ENCODE results near the gene RFTN1. TPM values are rescaled to one million over a fixed set of nuclear protein-coding genes. Genes with fewer than 3 reads are reported as not detected.

Gene RFTN1
- total RNA-seq, 2 experiments from 2014 or later = 81.8 to 152 TPM

GRCh38 chr3:16336825-16337224 is 176.7 kb downstream of the RFTN1 start:
- H3K4me2 ChIP-seq (ENCODE audit: low read length) = no peak overlapping the region
- H3K27ac ChIP-seq (ENCODE audit: low read depth, low read length, poor library complexity, severe bottlenecking) = no peak overlapping the region
- no peaks in the 10 kb centered on the region for H4K20me1 ChIP-seq (ENCODE audit: insufficient read depth, low read length)
- no peak overlapping the region for H3K4me3 ChIP-seq (ENCODE audit: low read depth, low read length, poor library complexity, severe bottlenecking)
- ChIA-PET POLR2A (interaction anchor here (0.7 to 1.4 kb wide), 6 partner anchors 8 to 101 kb away, joined by 3 to 4 read pairs (median 3); no protein-coding TSS in a partner anchor), CTCF (ENCODE audit: unreplicated experiment) (no interaction called here)
- peaks cover 8% of the 10 kb centered on the region; the same call in 1 of the 2 replicates for H3K79me2 ChIP-seq (ENCODE audit: insufficient read depth, low read depth, low read length)
- intact Hi-C loops (cut with micrococcal nuclease; ENCODE audit: unreplicated experiment) = no loop called here
- peaks cover 20% of the 10 kb centered on the region for H3K4me1 ChIP-seq (ENCODE audit: insufficient read depth, low read length, poor library complexity, severe bottlenecking)
- H2AFZ ChIP-seq (ENCODE audit: low read length) = no peak overlapping the region
- H3K9me2 ChIP-seq (ENCODE audit: insufficient read depth, low read length) = no peaks in the 10 kb centered on the region
- TF ChIP-seq EZH2phosphoT487 (IDR thresholded peaks at IDR 0.05; ENCODE audit: borderline replicate concordance, low read depth, low read length) (no peak), CTCF (conservative IDR thresholded peaks at IDR 0.05; ENCODE audit: low read length) (no peak)
- peaks cover 88% of the 10 kb centered on the region for H3K36me3 ChIP-seq (ENCODE audit: insufficient read depth, low read length)
- BruUV-seq (replicated peaks) = no TSS peak
- H3K9me3 ChIP-seq (ENCODE audit: low read length) = peaks cover 6% of the 10 kb centered on the region
- no peak for DNase-seq (ENCODE audit: low spot score)

DNA sequence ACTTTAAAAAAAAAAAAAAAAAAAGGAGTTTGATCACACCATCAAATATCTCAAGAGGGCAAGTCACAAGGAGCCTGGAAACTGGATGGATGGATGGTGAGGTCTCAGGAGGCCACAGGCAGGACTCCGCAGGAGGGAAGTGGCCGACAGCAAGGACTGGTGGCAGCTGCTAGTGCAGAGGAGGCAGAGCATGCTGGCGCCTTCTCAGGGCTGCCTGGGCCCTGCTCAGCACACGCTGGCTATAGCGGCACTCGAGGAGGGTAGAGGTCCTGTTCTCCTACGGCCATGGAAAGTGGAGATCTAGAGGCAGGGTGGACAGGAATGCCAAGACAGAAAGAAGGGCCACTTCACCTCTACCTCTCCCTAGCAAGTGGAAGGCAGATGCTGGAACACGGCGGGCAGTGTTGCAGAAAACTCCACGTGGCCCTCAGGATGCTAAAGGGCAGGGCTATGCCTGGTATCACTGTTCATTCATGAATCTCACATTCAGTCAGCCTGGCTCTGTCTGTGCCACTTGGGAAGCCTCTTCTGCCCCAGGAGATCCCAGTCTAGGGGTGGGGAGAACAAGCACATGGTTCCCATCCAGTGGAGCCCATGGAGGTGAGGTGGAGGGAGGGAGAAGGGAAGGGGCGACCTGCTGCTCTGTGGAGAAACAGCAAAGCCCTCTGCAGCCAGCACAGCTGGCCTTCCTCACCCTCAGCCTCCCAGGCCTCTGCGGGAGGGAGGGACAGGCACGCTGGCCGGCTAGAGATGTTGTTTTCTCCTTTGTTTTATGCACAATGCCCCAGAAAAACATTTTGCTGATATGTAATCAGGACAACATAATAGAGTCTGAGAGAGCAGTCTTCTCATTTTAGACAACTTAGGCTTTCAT is 177.5 kb downstream of the RFTN1 start:
- peaks cover 12% of the 10 kb centered on the region for H3K9me3 ChIP-seq (ENCODE audit: low read length)
- no peaks in the 10 kb centered on the region for H3K79me2 ChIP-seq (ENCODE audit: insufficient read depth, low read depth, low read length)
- H3K36me3 ChIP-seq (ENCODE audit: insufficient read depth, low read length) = peaks cover 91% of the 10 kb centered on the region
- POLR2A ChIA-PET = interaction anchor here (0.7 to 1.4 kb wide), 5 partner anchors 9 to 102 kb away, joined by 3 to 4 read pairs (median 3); no protein-coding TSS in a partner anchor
- intact Hi-C loops (cut with micrococcal nuclease; ENCODE audit: unreplicated experiment) = no loop called here
- H3K4me2 ChIP-seq (ENCODE audit: low read length) = no peak overlapping the region
- no peak overlapping the region for H3K27ac ChIP-seq (ENCODE audit: low read depth, low read length, poor library complexity, severe bottlenecking)
- no peaks in the 10 kb centered on the region for H3K9me2 ChIP-seq (ENCODE audit: insufficient read depth, low read length)
- DNase-seq (ENCODE audit: low spot score) = no peak
- H4K20me1 ChIP-seq (ENCODE audit: insufficient read depth, low read length) = no peaks in the 10 kb centered on the region
- no peak overlapping the region for H2AFZ ChIP-seq (ENCODE audit: low read length)
- peaks cover 20% of the 10 kb centered on the region for H3K4me1 ChIP-seq (ENCODE audit: insufficient read depth, low read length, poor library complexity, severe bottlenecking)
- no TSS peak for BruUV-seq (replicated peaks)
- no peak for TF ChIP-seq CTCF (conservative IDR thresholded peaks at IDR 0.05; ENCODE audit: low read length)
- no peak for TF ChIP-seq EZH2phosphoT487 (IDR thresholded peaks at IDR 0.05; ENCODE audit: borderline replicate concordance, low read depth, low read length)
- H3K4me3 ChIP-seq (ENCODE audit: low read depth, low read length, poor library complexity, severe bottlenecking) = no peak overlapping the region
- CTCF ChIA-PET (ENCODE audit: unreplicated experiment) = no interaction called here

- Histone ChIP-seq H3K4me3 (ENCODE audit: low read depth, low read length, poor library complexity, severe bottlenecking) (no peak overlapping the region), H4K20me1 (ENCODE audit: insufficient read depth, low read length) (no peaks in the 10 kb centered on the region), H3K4me2 (ENCODE audit: low read length) (no peak overlapping the region), H3K36me3 (ENCODE audit: insufficient read depth, low read length) (peaks cover 91% of the 10 kb centered on the region), H3K79me2 (ENCODE audit: insufficient read depth, low read depth, low read length) (no peaks in the 10 kb centered on the region), H3K9me2 (ENCODE audit: insufficient read depth, low read length) (no peaks in the 10 kb centered on the region), H3K4me1 (ENCODE audit: insufficient read depth, low read length, poor library complexity, severe bottlenecking) (peaks cover 20% of the 10 kb centered on the region), H2AFZ (ENCODE audit: low read length) (no peak overlapping the region), H3K27ac (ENCODE audit: low read depth, low read length, poor library complexity, severe bottlenecking) (no peak overlapping the region), H3K9me3 (ENCODE audit: low read length) (peaks cover 12% of the 10 kb centered on the region)
- BruUV-seq (replicated peaks) = no TSS peak
- DNase-seq (ENCODE audit: low spot score) = no peak
- ChIA-PET CTCF (ENCODE audit: unreplicated experiment) (no interaction called here), POLR2A (no interaction called here)
- intact Hi-C loops (cut with micrococcal nuclease; ENCODE audit: unreplicated experiment) = no loop called here
- TF ChIP-seq CTCF (conservative IDR thresholded peaks at IDR 0.05; ENCODE audit: low read length) (no peak), EZH2phosphoT487 (IDR thresholded peaks at IDR 0.05; ENCODE audit: borderline replicate concordance, low read depth, low read length) (no peak)
Measured at GRCh38 chr3:16335333-16335732, 178.2 kb downstream of the RFTN1 start.

Data from OCI-LY7 (cell line).